K562 (cell line): Measurements from ENCODE around the gene TRIOBP. TPM values are rescaled to one million over a fixed set of nuclear protein-coding genes. Genes with fewer than 3 reads are reported as not detected.

Experiments
- ATAC-seq: fragments of 200-7000 bp; cut with Tn5 transposase; 3 replicates; pipeline ENCODE4 v1.9.1; 2020; ENCODE audit warnings: moderate library complexity
- BruUV-seq: library from RNA; stranded (reverse); fragments of 400-500 nt; replicated peaks from 2 replicates; lab custom pipeline; 2021; lab: Mats Ljungman, UMichigan
- CTCF ChIA-PET: fragments of 300-600 bp; formaldehyde crosslinking; extraction: SDS; loops from one replicate; lab custom pipeline; 2021; ENCODE audit warnings: low intra/inter-chr PET ratio; lab: Yijun Ruan, JAX
- POLR2A ChIA-PET: fragments of 300-600, 350-650 bp; sonication (Branson Sonifier 250); formaldehyde crosslinking; extraction: SDS; loops from one replicate; lab custom pipeline; 2021; ENCODE audit warnings: antibody characterized with exemption, inconsistent platforms; lab: Yijun Ruan, JAX
- DNase-seq, 4 experiments: peaks; one replicate each; pipeline versions ENCODE4 v3.0.0 to v3.0.0-alpha.2; 2011 to 2018; ENCODE audit warnings: low spot score in 3 of 4, mixed read lengths in 3 of 4; ENCODE audit errors: extremely low read depth in 1 of 4
- FAIRE-seq: peaks from 2 replicates; lab custom pipeline; 2011; peaks lifted over from hg19 to GRCh38; lab: Jason Lieb, UNC
- H2AFZ ChIP-seq: 2 replicates; pipeline ENCODE4 v1.6.0; 2011; ENCODE audit warnings: low read depth, low read length, control low read depth, inconsistent platforms
- H3K27ac ChIP-seq: fragments of 200-600 bp; 3 replicates; pipeline ENCODE4 v1.8.0; 2011; ENCODE audit warnings: low read depth, mild to moderate bottlenecking, control low read depth, inconsistent platforms, low read length, moderate library complexity, mixed read lengths; ENCODE audit errors: extremely low read depth
- H3K27me3 ChIP-seq, 2 experiments: fragments of 300-600 bp in 1 of 2; 2 replicates in 1 of 2; 3 replicates in 1 of 2; pipeline versions ENCODE4 v1.6.0 to v1.8.0; 2011; ENCODE audit warnings: inconsistent platforms in 2 of 2, low read length in 2 of 2, mild to moderate bottlenecking in 1 of 2, mixed read lengths in 1 of 2, moderate library complexity in 1 of 2; ENCODE audit not compliant: control insufficient read depth in 2 of 2, insufficient read depth in 2 of 2
- H3K36me3 ChIP-seq: fragments of 300-600 bp; 3 replicates; pipeline ENCODE4 v1.8.0; 2011; ENCODE audit warnings: mild to moderate bottlenecking, low read length, inconsistent platforms; ENCODE audit not compliant: control insufficient read depth, insufficient read depth
- H3K4me1 ChIP-seq, 2 experiments: fragments of 200-600 bp in 1 of 2; replicated peaks in 1 of 2; 2 replicates in 1 of 2; 3 replicates in 1 of 2; pipeline versions ENCODE4 v1.5.1 to v1.8.0; 2011; ENCODE audit warnings: inconsistent platforms in 2 of 2, low read length in 2 of 2, mild to moderate bottlenecking in 1 of 2, mixed read lengths in 1 of 2, moderate library complexity in 1 of 2; ENCODE audit not compliant: control insufficient read depth in 2 of 2, insufficient read depth in 2 of 2
- H3K4me2 ChIP-seq: 2 replicates; pipeline ENCODE4 v1.6.1; 2011; ENCODE audit warnings: low read length, control low read depth, inconsistent platforms, mixed read lengths; ENCODE audit not compliant: insufficient read depth
- H3K4me3 ChIP-seq: fragments of 200-600 bp; sonication (generic), shearing (Covaris generic); 2 replicates; pipeline ENCODE4 v1.5.1; 2016; ENCODE audit warnings: control low read depth, inconsistent platforms
- H3K79me2 ChIP-seq: fragments of 200-600 bp; 3 replicates; pipeline ENCODE4 v1.8.0; 2011; ENCODE audit warnings: low read length, inconsistent platforms; ENCODE audit not compliant: control insufficient read depth, insufficient read depth
- H3K9ac ChIP-seq, 2 experiments: 2 replicates each; pipeline versions ENCODE4 v1.6.0 to v1.6.1; 2011; ENCODE audit warnings: low read depth in 2 of 2, low read length in 2 of 2, control low read depth in 1 of 2, inconsistent platforms in 1 of 2, mild to moderate bottlenecking in 1 of 2, mixed read lengths in 1 of 2; ENCODE audit not compliant: insufficient read depth in 1 of 2
- H3K9me1 ChIP-seq: one replicate; pipeline ENCODE4 v1.6.0; 2011; ENCODE audit warnings: inconsistent platforms, mild to moderate bottlenecking, low read length, moderate library complexity; ENCODE audit not compliant: control insufficient read depth, insufficient read depth
- H3K9me3 ChIP-seq: replicated peaks from 2 replicates; pipeline ENCODE4 v1.5.1; 2011; ENCODE audit warnings: low read depth, low read length, inconsistent platforms; ENCODE audit not compliant: control insufficient read depth, insufficient read depth
- H4K20me1 ChIP-seq: replicated peaks from 2 replicates; pipeline ENCODE4 v1.6.1; 2011; ENCODE audit warnings: low read length, inconsistent platforms, mixed read lengths; ENCODE audit not compliant: control insufficient read depth, insufficient read depth
- ARID3A ChIP-seq: IDR thresholded peaks from 2 replicates; pipeline ENCODE4 v1.6.1; 2012; ENCODE audit warnings: low read depth, low read length, improper control_type of control experiment, borderline replicate concordance
- BCL6 ChIP-seq: fragments of 250-450 bp; sonication (Bioruptor Pico); IDR thresholded peaks from 2 replicates; pipeline ENCODE4 v1.4.0; 2020
- HNRNPUL1 ChIP-seq: fragments of 200-400 bp; formaldehyde crosslinking; IDR thresholded peaks from 2 replicates; pipeline ENCODE4 v1.6.1; 2017; ENCODE audit warnings: low read length
- NFE2L1 ChIP-seq: fragments of 450-650 bp; IDR thresholded peaks from 2 replicates; pipeline ENCODE4 v1.6.1; 2016; ENCODE audit warnings: missing genetic modification characterization, low read depth, mild to moderate bottlenecking, missing compliant biosample characterization, moderate library complexity, borderline replicate concordance
- NFIC ChIP-seq: fragments of 450-650 bp; IDR thresholded peaks from 2 replicates; pipeline ENCODE4 v1.6.1; 2017; ENCODE audit warnings: mild to moderate bottlenecking, inconsistent platforms
- RBFOX2 ChIP-seq: fragments of 200-400 bp; formaldehyde crosslinking; IDR thresholded peaks from 2 replicates; pipeline ENCODE4 v1.6.1; 2017; ENCODE audit warnings: low read depth, mild to moderate bottlenecking, low read length, moderate library complexity
- ZNF12 ChIP-seq: sonication (generic); formaldehyde crosslinking; IDR thresholded peaks from 2 replicates; pipeline ENCODE4 v1.4.0; 2020; ENCODE audit warnings: mild to moderate bottlenecking, missing genetic modification reagents
- WGBS: fragments of 100-300 bp; shearing (Covaris generic); methylation state at CpG from one replicate; pipeline ENCODE4 v1.1.6; 2016; ENCODE audit warnings: low coverage, mixed read lengths; ENCODE audit not compliant: insufficient coverage; ENCODE audit errors: missing lambda C conversion rate; 5-methylcytosine and 5-hydroxymethylcytosine counted together
- in situ Hi-C: fragments of 300-500 bp; cut with MboI; formaldehyde crosslinking; loops from 4 replicates; pipeline ENCODE4 v1.15.0; 2018; ENCODE audit warnings: inconsistent platforms, mixed read lengths
- intact Hi-C: fragments of 100-400 bp; cut with micrococcal nuclease; formaldehyde crosslinking; loops from 2 replicates; pipeline ENCODE4 v1.14.2; 2022
- polyA plus RNA-seq, 8 experiments: library from polyadenylated mRNA; depleted of rRNA in 4 of 8; stranded (reverse) in 5 of 8; unstranded in 3 of 8; fragments of >200 nt; fragmentation: Nextera tagmentation in 2 of 8; fragmentation: Illumina TruSeq in 1 of 8; extraction: Ambion mirVana in 2 of 8; extraction: Trizol in 1 of 8; gene quantifications; 2 replicates each; pipeline versions ENCODE4 v1.2.1 to v1.2.3, GENCODE V29; 2011 to 2014; ENCODE audit warnings: inconsistent platforms in 1 of 8, missing spikeins in 1 of 8
- total RNA-seq, 7 experiments: library from RNA; depleted of rRNA in 6 of 7; stranded (reverse); fragments of >200 nt in 6 of 7; fragmentation: Illumina TruSeq in 2 of 7; extraction: Trizol in 2 of 7; gene quantifications; 2 replicates each; pipeline versions ENCODE4 v1.2.1 to v1.2.3, GENCODE V29; 2011 to 2021; ENCODE audit warnings: low replicate concordance in 1 of 7

The TRIOBP gene
- total and polyA plus RNA-seq, 9 of the 15 experiments (the other 6 are each of a cell fraction or from before 2014, with no cell fraction given) = 0.24 to 13.8 (median 5.5) TPM

- Histone ChIP-seq H3K9me3 (no peaks in the 10 kb centered on the region), H2AFZ (no peak overlapping the region), H3K9ac (no peak overlapping the region), H3K9me1 (no peaks in the 10 kb centered on the region), H4K20me1 (no peaks in the 10 kb centered on the region), H3K27me3 (no peaks in the 10 kb centered on the region), H3K79me2 (no peaks in the 10 kb centered on the region; the same call in 2 of the 3 replicates), H3K4me1 (peaks cover 0 to 11% of the 10 kb centered on the region in 2 experiments; a peak in 2 of 5 replicates), H3K27ac (no peak overlapping the region), H3K4me3 (no peak overlapping the region), H3K4me2 (no peak overlapping the region)
- 98% methylated on average over 9 of the region's 9 CpGs for WGBS
- POLR2A ChIA-PET = no interaction called here
- in situ Hi-C loops = no loop called here
- FAIRE-seq = no peak
- BruUV-seq = no TSS peak
- CTCF ChIA-PET = no interaction called here
- TF ChIP-seq ARID3A (no peak), NFIC (peak; percentile 11; the same call in 1 of the 2 replicates)
- TF ChIP-seq, all 486 proteins: peak for 1
- H3K36me3 ChIP-seq = peaks cover 58% of the 10 kb centered on the region; the same call in 2 of the 3 replicates
- ATAC-seq (no peak), DNase-seq (no peak)
- intact Hi-C loops = no loop called here
These were observed 48.9 kb upstream of the TRIOBP start for GRCh38 chr22:37647928-37648327.

- WGBS = 98% methylated on average over 8 of the region's 17 CpGs
- CTCF ChIA-PET = no interaction called here
- no TSS peak for BruUV-seq
- H3K4me1 ChIP-seq = no peaks in the 10 kb centered on the region; a peak in 1 of 5 replicates
- FAIRE-seq = no peak
- H3K9me1 ChIP-seq = no peaks in the 10 kb centered on the region
- intact Hi-C loops = no loop called here
- H3K4me3 ChIP-seq = no peak overlapping the region
- no peaks in the 10 kb centered on the region for H3K27me3 ChIP-seq
- no peak overlapping the region for H3K27ac ChIP-seq
- no peak for DNase-seq
- no peak overlapping the region for H3K4me2 ChIP-seq
- H2AFZ ChIP-seq = no peak overlapping the region
- H3K9me3 ChIP-seq = no peaks in the 10 kb centered on the region
- POLR2A ChIA-PET = no interaction called here
- no peak overlapping the region for H3K9ac ChIP-seq
- TF ChIP-seq ZNF12 (0 out of 2 replicates have a peak, but pooled peaks have one; percentile 51), BCL6 (CRISPR knock-in tag) (no peak), NFE2L1 (tag) (no peak), HNRNPUL1 (no peak), RBFOX2 (0 out of 2 replicates have a peak, but pooled peaks have one; percentile 23)
- in situ Hi-C loops = no loop called here
- no peak for ATAC-seq
- no peaks in the 10 kb centered on the region for H4K20me1 ChIP-seq
- H3K36me3 ChIP-seq = peaks cover 44% of the 10 kb centered on the region; the same call in 2 of the 3 replicates
- no peaks in the 10 kb centered on the region for H3K79me2 ChIP-seq
These were observed 46.2 kb upstream of the TRIOBP start for GRCh38 chr22:37650463-37651136.
